DOHH2 (cell line): Measurements from ENCODE around the gene CA5A.

Experiments used
- H3F3A ChIP-seq: fragments of 200-600 bp; sonication (generic), shearing (Covaris generic); 2 replicates; pipeline ENCODE4 v1.6.0; 2016; ENCODE audit warnings: antibody characterized with exemption, mild to moderate bottlenecking; ENCODE audit not compliant: control insufficient read depth, insufficient read depth
- H3K27ac ChIP-seq: fragments of 200-600 bp; sonication (generic); 2 replicates; pipeline ENCODE4 v1.5.1; 2014; ENCODE audit warnings: low read depth, mild to moderate bottlenecking, low read length, moderate library complexity
- H3K27me3 ChIP-seq: fragments of 200-600 bp; sonication (generic); 2 replicates; pipeline ENCODE4 v1.6.1; 2014; ENCODE audit warnings: mild to moderate bottlenecking, low read length, mixed read lengths; ENCODE audit not compliant: control insufficient read depth
- H3K36me3 ChIP-seq: fragments of 200-600 bp; sonication (generic); 2 replicates; pipeline ENCODE4 v1.6.1; 2014; ENCODE audit warnings: mild to moderate bottlenecking, low read length, moderate library complexity, mixed read lengths; ENCODE audit not compliant: control insufficient read depth
- H3K4me1 ChIP-seq: fragments of 200-600 bp; sonication (generic); 2 replicates; pipeline ENCODE4 v1.6.1; 2014; ENCODE audit warnings: mild to moderate bottlenecking, low read length, mixed read lengths; ENCODE audit not compliant: control insufficient read depth
- H3K4me2 ChIP-seq: fragments of 200-600 bp; sonication (generic); 2 replicates; pipeline ENCODE4 v1.6.0; 2014; ENCODE audit warnings: mild to moderate bottlenecking, low read length, moderate library complexity
- H3K4me3 ChIP-seq: fragments of 200-600 bp; sonication (generic); 2 replicates; pipeline ENCODE4 v1.5.1; 2014; ENCODE audit warnings: mild to moderate bottlenecking, low read length, mixed read lengths
- H3K79me2 ChIP-seq: fragments of 200-600 bp; sonication (generic); 2 replicates; pipeline ENCODE4 v1.6.1; 2014; ENCODE audit warnings: mild to moderate bottlenecking, low read length, mixed read lengths; ENCODE audit not compliant: control insufficient read depth
- H3K9me2 ChIP-seq: fragments of 200-600 bp; sonication (generic); replicated peaks from 2 replicates; pipeline ENCODE4 v1.6.1; 2014; ENCODE audit warnings: mild to moderate bottlenecking, low read length, mixed read lengths; ENCODE audit not compliant: control insufficient read depth
- H3K9me3 ChIP-seq: fragments of 200-600 bp; sonication (generic); 2 replicates; pipeline ENCODE4 v1.6.1; 2014; ENCODE audit warnings: antibody characterized with exemption, low read length, mixed read lengths; ENCODE audit not compliant: control insufficient read depth, insufficient read depth
- H4K20me1 ChIP-seq: fragments of 200-600 bp; sonication (generic); 2 replicates; pipeline ENCODE4 v1.6.0; 2014; ENCODE audit warnings: low read depth, mild to moderate bottlenecking, antibody characterized with exemption, low read length, moderate library complexity; ENCODE audit not compliant: control insufficient read depth, insufficient read depth
- CTCF ChIP-seq: fragments of 200-600 bp; sonication (generic); IDR thresholded peaks from one replicate; pipeline ENCODE4 v1.5.1; 2014; ENCODE audit warnings: antibody characterized with exemption, mild to moderate bottlenecking, low read depth, low read length; ENCODE audit not compliant: poor library complexity, severe bottlenecking
- EZH2phosphoT487 ChIP-seq: fragments of 200-600 bp; sonication (generic); IDR thresholded peaks from 2 replicates; pipeline ENCODE4 v1.6.1; 2017; ENCODE audit warnings: borderline replicate concordance, mild to moderate bottlenecking, antibody characterized with exemption, low read length, moderate library complexity, mixed read lengths

CA5A gene

GRCh38 chr16:87951552-87952538 is 15.5 kb upstream of the CA5A start:
- Histone ChIP-seq H3K4me2 (peak overlapping the region; percentile 81), H3K79me2 (peaks cover 53% of the 10 kb centered on the region), H3K36me3 (peaks cover 50% of the 10 kb centered on the region), H3K9me2 (no peaks in the 10 kb centered on the region), H3K27me3 (no peaks in the 10 kb centered on the region), H4K20me1 (peaks cover 8% of the 10 kb centered on the region; the same call in 1 of the 2 replicates), H3F3A (peaks cover 16% of the 10 kb centered on the region), H3K4me3 (peak overlapping the region; percentile 98), H3K9me3 (no peaks in the 10 kb centered on the region), H3K27ac (peak overlapping the region; percentile 73), H3K4me1 (peaks cover 60% of the 10 kb centered on the region)
- TF ChIP-seq EZH2phosphoT487: no peak
- peak; percentile 33 for TF ChIP-seq CTCF

GRCh38 chr16:87950765-87951551 is 14.6 kb upstream of the CA5A start, which contains the start of gene BANP:
TSS of gene BANP (plus strand) at chr16:87951434. CDS start at chr16:87975116, 23,682 bp downstream.
- no peak for TF ChIP-seq EZH2phosphoT487
- TF ChIP-seq CTCF: peak; percentile 54
- peak within 1 kb of the TSS; percentile 98 for H3K4me3 ChIP-seq
- no peaks in the 10 kb centered on the region for H3K27me3 ChIP-seq
- peaks cover 8% of the 10 kb centered on the region for H3F3A ChIP-seq
- H3K27ac ChIP-seq: peak within 1 kb of the TSS; percentile 82
- no peaks in the 10 kb centered on the region for H3K9me2 ChIP-seq
- H3K4me2 ChIP-seq: peak within 1 kb of the TSS; percentile 81
- no peaks in the 10 kb centered on the region for H3K9me3 ChIP-seq
- peaks cover 45% of the 10 kb centered on the region for H3K79me2 ChIP-seq
- peaks cover 51% of the 10 kb centered on the region for H3K4me1 ChIP-seq
- peaks cover 44% of the 10 kb centered on the region for H3K36me3 ChIP-seq
- H4K20me1 ChIP-seq: 0 out of 2 replicates have a peak, but pooled peaks cover 8% of the 10 kb centered on the region

- no peak overlapping the region for H3K4me2 ChIP-seq
- H3K27ac ChIP-seq: no peak overlapping the region
- H3K79me2 ChIP-seq: peaks cover 27% of the 10 kb centered on the region
- no peak for TF ChIP-seq EZH2phosphoT487
- TF ChIP-seq CTCF: no peak
- H3K4me1 ChIP-seq: peaks cover 34% of the 10 kb centered on the region
- no peak overlapping the region for H3K4me3 ChIP-seq
- H3K27me3 ChIP-seq: 0 out of 2 replicates have a peak, but pooled peaks cover 4% of the 10 kb centered on the region
- H3K9me3 ChIP-seq: no peaks in the 10 kb centered on the region
- no peaks in the 10 kb centered on the region for H3K9me2 ChIP-seq
- H3K36me3 ChIP-seq: peaks cover 26% of the 10 kb centered on the region
- H4K20me1 ChIP-seq: 0 out of 2 replicates have a peak, but pooled peaks cover 4% of the 10 kb centered on the region
- no peaks in the 10 kb centered on the region for H3F3A ChIP-seq
Observed at GRCh38 chr16:87949071-87949744, 12.9 kb upstream of the CA5A start.
